Ecto neural progenitor cell (in vitro differentiated cells): Measurements from ENCODE around the gene CD247.
A peak's percentile ranks its signal among the peaks of the same experiment; 100 is the strongest.

ENCODE experiments used
- DNase-seq: peaks from one replicate; pipeline ENCODE4 v3.0.0-alpha.2; 2018; ENCODE audit warnings: low spot score

Gene CD247

DNA sequence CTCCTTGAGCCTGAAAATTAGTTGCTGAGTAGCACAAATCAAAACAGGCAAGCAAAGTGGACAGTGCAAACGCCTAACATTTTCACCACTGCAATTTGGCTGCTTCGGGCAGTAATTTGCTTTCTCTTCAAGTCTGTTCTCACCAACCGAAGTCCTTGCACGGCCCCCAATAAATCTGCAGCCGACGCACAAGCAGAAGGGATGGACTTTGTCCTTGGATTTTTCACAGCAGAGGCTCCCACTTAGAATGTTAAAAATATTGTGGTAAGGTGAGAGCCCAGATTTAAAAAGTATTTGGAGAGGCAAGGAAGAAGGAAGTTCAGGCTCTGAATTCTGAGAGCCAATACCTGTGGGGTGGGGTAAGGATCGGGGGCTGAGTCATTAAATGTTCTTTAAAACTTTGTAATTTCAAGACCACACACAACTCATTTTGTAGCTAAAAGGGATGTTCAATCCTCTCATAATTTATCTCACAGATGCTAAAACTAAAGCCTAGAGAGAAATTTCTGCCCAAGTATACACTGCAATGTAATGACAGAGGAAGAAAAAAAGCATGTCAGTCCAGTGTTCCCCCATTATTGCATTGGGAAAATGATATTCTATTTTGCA lies 6.2 kb downstream of the CD247 start:
- no peak for DNase-seq

DNA sequence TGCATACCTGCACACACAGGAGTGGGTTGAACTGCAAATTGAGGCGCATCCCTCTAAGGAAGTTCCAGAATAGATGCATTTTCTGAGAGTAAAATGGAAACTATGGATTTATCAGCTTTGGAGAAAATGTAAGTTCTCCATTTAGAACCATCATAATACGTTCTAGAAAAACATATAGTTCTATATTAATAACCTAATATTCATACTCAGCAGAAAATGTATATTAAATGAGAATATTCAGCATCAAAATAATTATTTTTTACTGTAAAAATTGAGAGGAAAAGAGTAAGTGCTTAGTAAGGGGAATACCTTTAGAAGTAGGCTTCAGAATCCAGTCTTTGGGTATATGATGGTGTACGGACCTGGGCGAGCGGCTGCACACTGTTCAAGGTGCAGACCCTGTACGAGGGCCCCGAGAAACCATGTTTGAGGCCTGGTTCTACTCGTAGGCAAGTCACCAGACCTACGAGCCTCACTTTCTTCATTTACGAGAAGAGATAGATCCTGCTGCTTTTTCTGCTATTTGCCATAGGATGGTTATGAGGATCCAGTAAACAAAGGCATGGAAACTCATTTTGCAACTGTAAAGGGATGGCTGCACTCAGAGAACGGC lies 6.8 kb downstream of the CD247 start:
- DNase-seq: no peak

DNA sequence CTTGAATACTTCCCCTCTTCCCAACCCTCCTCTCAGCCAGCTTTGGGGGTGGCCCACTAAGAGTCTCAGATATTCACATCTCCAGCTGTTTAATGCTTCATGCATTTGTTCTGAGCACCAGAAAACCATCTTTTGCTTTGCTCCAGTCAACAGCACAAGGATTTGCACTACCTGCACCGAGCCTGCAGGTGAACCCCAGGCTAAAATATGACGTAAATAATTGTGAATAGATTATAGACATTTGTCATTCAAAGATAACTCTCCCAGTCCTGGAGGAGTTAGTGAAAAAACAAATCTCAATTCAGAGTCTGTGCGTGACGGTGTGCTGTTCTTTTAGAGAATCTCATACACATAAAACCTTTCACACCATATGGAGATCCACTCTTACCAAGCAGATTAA lies 7.4 kb downstream of the CD247 start:
- no peak for DNase-seq

DNA sequence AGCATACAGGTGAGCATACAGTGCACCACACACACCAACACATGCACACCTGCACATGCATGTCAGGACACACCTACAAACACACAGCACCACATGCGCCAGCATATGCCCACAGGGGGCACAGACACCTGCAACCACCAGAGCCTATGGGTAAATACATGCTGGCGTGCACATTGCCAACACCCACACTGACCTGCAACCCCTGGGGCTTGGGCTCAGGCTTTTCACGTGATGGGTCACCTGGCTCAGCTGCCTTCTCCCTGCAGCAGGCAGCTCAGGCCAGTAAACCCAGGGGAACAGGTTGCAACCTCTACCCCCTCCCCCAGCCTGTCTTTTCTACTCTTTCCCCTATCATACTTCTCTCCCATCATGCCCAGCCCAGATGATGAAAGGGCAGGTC lies 8.1 kb downstream of the CD247 start:
- no peak for DNase-seq

DNA sequence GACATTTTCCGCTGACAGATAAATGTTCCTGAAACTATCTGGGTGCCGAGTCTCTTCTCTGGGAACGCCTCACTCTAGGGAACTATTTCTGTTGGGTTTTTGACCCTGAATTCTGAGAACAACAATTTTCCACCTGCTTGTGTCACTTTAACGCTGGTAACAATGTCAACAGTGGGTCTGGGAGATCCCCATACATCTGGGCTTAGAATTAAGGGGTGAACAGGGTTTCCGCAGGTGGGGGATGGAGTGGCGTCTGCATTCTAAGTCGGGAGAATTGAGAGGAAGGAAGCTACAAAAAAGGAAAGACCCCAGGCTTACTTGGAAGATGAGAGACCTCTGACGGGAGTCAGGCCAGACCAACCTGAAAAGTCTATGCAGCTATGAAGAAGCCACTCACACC lies 8.7 kb downstream of the CD247 start:
- DNase-seq: no peak

DNA sequence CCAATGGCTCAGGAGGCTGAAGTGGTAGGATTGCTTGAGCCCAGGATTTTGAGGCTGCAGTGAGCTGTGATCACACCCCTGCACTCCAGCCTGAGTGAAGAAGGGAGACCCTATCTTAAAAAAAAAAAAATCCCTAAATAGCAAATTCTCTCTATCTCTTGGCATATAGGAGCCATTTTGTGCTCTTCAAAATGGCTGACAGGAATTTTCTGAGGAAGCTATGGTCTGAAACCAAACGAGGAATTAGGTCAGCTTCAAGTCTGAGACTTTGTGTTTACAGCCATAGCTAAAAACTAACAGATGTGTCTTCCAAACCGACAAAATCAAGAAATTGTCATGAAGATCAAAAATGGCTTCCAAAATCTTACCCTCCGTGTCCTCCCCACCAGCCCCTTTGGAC lies 10.6 kb downstream of the CD247 start:
- DNase-seq: no peak

DNA sequence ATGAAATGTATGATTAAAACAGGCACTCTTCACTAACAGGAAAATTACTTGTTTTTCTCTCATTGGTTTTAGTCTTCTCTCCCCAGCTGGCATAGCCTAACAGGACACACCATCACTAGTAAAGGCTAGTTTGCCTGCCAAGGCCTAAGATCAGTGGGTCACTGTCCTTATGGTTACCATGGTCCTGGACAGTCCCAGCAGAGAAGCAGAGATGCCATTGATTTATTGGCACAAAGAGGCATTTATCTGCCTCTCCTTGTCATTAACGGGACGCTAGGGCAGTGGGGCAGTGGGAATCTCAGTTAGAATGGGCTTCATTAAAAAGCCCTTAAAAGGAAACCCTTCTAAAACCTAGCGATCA lies 13.9 kb downstream of the CD247 start:
- DNase-seq: peak; percentile 26

DNA sequence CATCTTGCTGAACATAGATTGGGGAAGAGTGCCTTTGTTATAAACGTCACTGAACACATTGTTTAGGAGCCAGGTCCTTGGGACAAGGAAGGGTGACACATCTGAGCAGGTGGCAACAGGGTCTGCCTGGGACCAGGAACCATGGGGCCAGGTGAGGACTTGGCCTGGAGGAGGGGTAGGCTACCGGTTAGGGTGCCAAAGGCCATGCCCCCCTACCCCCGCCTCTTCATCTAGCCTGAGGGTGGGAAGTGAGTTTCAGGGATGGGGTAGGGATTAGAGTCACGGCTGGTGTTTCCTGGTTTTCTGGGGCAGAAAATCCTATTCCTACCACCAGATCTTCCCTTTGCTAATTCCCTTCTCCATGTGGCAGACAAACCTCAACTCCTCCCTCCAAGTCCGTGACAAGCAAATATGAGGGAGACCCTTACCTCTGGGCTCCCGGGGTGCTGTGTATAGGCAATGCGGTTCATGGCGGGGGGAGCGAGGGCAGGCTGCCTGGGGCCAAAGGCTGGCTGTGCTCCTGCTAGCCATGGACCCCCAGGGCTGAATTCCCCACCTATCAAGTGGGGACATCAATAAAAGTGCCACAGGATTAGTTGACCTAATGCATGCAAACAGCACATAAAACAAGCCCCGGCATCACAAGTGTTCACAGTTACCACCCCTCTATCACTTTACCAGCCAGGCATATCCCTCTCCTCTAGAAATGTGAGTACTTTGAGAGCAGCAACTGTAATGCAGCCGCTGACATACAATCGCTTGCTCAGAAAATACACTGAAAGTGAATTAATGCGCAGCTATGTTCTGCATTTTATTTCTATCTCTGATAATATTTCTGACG lies 14.5 kb downstream of the CD247 start:
- DNase-seq: no peak

DNA sequence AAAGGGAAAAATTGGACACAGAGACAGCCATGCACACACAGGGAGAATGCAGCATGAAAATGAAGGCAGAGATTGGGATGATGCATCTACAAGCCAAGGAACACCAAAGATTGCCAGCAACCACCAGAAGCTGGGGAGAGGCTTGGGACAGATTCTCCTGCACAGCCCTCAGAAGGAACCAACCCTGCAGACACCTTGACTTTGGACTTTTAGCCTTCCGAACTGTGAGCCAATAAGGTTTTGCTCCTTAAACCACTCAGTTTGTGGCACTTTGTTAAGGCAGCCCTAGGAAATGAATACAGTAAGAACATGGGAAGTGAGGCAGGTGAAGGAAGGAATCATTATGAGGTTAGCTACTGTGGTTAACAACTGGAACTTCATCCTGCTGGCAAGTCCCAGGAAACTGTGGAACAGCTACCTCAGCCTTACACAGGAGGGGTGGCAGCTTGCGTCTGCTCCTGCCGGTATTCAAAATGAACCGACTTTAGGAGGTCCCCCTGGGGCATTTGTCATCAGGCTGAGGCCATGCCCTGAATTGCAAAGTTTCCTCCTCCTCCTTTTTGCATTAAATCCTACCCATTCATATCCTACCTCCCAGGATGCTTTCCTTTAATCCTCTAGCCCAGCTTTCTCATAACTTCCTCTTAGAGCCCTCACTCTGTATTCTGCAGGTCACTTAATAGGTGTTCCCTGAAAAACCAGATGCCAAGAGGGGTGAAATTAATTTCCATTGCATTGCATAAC lies 15.4 kb downstream of the CD247 start:
- peak; percentile 53 for DNase-seq

DNA sequence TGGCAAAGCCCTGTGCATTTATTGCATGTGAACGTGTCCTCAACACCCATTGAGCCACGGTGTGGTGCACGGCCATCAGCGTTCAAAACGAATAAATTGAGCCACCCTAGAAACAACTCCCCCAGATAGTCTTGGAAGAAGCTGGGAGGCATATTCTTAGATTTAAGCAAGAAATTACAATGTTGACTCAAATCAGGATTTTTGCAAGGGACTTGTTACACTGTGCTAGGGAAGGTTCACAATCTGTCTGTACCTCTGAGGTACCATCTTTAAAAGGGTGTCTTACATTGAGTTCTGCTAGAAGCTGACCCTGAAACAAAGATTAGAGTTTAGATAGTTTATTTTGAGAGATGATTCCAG lies 16.2 kb downstream of the CD247 start:
- DNase-seq: no peak

DNA sequence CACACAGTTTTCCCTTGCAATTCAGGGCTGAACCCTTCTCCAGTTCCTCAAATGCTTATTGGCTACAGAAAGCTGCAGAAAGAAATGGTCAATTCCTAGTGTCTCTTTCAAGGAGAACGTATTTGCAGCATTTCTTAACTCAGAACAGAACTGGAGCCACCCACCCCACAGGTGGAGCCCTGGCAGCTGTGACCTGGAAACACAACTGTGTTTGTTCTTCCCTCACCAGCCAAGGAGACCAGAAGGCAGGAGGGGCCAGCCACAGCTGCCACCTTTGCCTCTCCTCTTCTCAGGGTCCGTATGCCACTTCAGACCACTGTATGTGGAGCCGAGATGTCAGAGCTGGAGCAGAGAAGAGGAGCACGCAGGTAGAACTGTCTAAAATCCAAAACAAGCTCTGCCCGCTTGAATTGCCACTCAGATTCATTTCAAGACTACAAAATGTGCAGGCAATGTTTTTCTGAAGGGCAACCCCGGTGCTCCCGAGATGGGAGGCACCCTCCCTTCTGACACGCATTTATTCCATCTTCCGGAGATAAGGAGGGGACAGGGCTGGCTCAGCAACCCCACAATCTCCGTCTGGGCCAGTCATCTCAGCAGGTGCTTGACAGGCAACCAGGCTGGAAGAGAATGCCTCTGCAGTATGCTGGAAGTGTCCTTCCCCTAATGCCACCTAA lies 16.7 kb downstream of the CD247 start:
- peak; percentile 47 for DNase-seq

DNA sequence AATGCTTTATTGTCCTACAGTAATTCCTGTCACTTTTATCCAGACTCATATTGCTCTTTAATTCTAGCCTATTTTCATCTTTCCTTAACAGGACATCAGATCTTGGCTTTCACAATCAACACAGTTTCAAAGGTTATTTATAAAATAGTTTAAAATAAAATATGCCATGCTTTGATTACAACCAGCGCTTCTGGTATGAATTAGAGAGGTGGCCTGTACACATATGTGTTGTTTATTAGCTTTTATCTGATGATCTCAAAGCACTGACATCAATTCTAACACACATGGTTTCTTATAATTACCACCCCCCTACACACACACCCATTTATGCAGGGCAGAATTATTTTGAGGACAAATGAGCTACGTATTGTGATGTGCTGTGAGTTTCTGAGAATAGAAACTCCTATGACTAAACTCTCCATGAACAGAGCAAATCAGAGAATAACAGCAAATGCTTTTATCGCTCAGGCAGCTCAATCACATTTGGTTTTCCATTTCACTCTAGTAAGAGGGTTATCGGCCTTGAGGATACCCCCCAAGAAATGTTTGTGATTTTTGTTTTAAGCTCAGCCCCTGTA lies 18.0 kb downstream of the CD247 start:
- DNase-seq: no peak

DNA sequence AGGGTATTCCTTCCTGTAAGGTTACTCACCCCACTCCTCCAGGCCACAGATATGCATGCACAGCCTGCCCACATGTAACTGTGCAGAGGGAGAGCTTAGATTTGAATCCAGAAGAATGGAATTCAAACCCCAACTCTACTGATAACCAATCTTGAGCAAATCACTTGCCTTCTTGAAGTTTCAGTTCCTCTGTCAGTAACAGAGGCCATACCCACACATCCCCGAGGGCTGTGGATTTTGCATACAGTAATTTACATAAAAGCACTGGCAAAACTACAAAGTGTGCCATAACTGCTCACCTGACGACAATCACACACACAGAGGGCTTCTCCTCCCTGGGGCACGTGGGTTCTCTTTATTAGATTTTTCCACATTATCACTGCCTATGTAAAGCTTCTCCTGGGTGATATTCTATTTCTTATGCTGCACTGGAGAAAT lies 18.6 kb downstream of the CD247 start:
- DNase-seq: no peak

DNA sequence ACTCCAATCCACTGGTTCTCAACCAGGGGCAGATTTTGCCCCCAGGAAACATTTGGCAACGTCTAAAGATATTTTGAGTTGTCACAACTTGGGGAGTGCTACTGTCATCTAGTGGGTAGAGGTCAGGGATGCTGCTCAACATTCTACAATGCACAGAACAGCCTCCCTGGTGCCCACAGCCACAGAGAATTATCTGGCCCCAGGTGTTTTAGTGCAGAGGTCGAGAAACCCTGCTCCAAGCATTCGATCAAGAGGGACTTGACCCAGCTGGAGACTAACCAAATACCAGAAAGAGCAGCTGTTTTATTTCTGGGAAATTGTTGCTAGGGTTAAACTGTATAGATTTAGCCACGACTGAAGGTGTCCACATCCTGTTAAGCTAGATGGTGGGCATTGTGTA lies 19.2 kb downstream of the CD247 start:
- DNase-seq: no peak

DNA sequence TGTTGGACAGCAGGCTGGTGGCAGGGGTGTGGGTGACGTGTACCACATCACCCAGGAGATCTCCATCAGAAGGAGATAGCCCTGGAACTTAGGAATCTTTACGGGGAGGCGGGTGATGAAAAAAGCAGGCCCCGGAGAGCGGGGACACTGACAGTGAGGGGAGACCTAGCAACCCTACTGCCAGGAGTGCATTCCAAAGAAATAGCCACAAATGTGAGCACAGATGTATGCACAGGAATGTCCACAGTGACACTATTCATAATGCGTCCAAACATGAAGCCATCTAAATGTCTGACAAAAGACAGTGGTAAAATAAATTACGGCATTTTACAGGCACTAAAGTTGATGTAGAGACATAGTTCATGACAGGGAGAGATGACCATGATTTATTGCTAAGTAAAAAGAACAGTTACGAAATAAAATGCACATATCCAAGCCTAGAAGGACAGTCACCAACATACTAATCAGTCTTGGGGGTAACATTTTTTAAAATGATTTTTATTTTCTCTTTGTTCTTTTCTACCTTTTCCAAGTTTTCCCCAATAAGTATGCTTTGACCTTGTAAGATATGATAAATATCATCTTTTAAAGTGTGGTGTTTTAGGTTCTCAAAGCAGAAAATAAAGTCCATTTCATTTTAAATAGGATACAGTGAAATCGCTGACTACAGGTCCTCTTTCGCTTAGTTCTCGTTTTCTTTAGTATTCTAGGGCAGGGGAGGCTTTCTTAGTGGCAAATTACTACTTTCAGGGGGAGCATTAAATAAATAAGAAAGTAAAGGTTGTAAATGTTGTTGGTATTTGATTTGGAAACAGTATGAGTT lies 21.3 kb downstream of the CD247 start:
- no peak for DNase-seq

DNA sequence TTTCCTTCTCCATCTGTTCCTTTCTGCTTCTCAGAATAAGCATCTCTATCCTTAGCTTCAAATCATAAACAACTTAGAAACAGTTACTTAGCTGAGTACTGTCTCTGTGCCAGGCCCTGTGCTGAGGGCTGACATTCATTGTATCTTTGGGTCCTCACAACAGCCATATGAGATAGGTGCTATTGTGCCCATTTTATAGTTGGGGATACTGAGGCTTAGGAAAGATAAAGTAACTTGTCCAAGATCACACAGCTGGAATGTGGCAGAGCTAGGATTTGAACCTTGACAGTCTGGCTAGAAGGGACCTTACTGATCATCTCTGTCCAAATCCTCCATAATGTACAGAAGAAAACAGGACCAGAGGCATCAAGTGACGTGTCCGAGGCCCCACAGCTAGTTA lies 25.0 kb downstream of the CD247 start:
- DNase-seq: no peak

DNA sequence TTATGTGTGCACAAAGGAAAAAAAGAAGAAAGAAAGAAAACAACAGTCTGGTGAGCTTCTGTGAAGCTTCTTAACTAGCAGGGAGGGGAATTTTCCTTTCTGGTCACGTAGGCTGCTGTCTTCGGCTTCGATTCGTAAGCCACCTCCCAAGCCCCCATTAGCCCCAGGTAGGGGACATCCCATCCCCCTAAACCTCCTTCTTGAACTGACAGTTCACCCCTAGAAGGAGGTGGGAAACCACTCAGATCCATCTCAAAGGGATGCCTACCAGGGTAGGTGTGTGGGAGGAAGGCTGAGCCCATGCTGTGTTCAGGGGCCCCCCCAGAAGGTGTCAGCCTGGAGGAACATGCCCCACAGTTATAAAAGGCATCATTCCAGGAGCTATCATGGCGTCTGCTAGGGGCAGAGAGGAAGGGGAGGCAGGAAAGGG lies 25.8 kb downstream of the CD247 start:
- DNase-seq: no peak

DNA sequence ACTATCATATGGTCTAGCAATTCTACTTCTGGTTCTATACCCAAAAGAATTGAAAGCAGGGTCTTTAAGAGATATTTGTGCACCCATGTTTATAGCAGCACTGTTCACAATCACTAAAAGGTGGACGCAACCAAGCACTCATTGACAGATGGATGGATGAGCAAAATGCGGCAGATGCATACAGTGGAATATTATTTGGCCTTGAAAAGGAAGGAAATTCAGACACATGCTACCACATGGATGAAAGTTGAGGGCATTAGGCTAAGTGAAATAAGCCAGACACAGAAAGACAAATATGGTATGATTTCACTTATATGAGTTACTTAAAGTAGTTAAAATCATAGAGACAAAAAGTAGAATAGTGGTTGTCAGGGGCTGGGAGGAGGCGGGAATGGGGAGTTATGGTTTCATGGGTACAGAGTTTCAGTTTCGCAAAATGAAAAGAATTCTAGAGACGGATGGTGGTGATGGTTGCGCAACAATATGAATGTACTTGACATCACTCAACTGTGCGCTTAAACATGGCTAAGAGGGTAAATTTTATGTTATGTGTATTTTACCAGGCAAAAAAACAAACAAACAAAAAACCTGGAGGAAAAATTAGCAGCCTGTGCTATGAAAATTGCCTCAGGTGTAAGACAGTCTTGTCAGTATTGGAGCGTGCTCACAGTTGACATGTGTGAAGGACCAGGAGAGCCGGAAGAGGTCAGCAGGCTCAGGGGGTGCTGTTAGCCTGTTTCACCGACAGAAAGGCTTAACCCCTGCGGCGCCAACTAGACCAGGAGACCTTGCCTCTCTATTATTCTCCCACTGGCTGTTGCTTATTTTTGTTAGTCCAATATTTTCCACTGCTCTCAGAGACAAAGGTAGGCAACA lies 26.5 kb downstream of the CD247 start:
- no peak for DNase-seq

DNA sequence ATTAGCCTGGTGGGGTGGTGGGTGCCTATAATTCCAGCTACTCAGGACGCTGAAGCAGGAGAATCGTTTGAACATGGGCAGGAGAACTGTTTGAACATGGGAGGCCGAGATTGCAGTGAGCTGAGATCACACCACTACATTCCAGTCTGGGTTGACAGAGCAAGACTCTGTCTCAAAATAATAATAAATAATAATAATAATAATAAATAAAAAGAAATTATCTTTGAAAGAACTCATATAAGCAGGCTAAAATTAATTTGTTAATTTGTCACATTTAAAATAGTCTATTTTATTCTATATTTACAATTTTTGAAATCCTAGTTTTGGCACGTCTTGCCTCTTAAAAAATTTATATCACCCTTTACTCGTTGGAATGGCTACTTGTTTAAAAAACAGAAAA lies 27.6 kb downstream of the CD247 start:
- DNase-seq: no peak
